ENCODE measurements around the gene NHSL2.
"Not testable (repeated sequence)": the region's sequence is repeated elsewhere in the genome, so short reads cannot be mapped to it uniquely, and the experiment has no call there.

Gene NHSL2

DNA sequence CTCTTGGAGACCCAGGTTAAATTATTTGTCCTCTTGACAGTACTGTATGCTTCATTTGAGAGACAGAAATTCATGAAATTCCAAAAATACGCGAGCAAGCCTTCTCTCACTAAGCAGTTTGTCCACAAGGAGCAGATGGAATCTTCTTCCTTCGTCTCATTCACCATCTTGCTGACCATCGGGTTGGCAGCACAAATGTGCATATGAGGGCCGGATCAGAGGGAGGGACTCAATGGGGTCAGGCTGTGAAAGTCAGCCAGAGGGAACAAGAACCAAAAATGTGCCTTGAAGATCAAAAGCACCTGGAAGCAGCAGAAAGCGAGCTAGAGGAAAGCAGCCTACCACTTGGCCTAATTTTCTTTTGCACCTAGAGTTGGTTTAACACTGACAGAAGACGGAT lies 16.4 kb downstream of the NHSL2 start:
- no peak for DNase-seq

DNA sequence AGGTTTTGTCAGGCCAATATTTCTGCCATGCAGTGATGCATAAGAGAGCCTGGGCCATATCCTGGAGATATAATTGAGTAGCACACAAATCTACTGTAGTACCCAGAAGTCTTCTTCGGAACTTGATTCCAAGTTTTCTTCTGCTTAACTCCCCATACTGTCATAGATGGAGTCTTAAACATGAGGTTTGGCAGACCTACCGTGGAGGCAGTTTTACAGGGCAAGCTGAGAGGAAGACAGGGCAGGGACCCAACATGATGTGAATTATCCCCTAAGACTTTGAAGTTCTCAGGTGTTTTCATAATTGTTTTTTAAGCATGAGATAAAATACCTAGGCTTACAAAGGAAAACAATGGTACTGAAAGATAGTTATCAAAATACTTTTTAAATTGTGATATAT lies 18.2 kb downstream of the NHSL2 start:
- no peak for DNase-seq

- DNase-seq = no peak
These were observed 19.7 kb downstream of the NHSL2 start for GRCh38 chrX:71930298-71930697.

- no peak for DNase-seq
These were observed 24.8 kb downstream of the NHSL2 start for GRCh38 chrX:71935476-71935875.

DNA sequence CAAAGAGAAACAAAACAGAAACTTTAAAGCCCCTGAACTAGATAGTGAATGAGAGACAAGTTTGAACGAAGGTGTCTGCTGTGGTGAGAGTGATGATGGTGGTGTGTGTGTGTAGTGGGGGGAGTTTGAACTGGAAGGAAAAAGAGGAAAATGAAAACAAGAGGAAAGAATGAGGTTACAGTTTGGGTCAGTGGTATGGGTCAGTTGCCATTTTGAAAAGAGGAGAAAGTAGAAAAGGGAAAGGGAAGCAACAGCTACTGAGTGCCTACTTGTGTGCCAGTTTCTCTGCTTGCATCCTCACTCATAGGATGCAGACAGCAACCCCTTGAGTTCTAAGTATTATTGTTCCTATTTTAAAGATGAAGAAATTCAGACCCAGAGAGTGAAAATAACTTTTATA lies 26.0 kb downstream of the NHSL2 start:
- DNase-seq = no peak

DNA sequence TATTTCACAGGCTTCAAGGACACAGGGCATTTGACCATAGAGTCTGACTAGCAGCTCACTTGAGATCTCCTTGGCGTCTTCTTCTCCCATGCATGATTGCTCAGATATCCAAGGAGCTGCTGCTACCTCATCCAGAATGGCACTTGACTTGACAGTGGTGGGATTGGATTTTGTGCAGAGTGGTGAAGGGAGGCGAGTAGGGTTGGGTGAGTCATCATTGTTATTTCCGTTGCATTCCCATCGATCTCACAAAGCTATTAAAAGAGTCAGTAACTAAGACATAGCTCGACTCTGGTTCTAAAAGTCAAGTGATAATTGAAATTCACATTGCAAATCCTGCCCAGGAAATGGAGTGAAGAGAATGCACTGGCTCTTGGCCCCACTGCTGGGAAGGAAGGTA lies 27.7 kb downstream of the NHSL2 start:
- DNase-seq = no peak

GRCh38 chrX:71941145-71941544 lies 30.5 kb downstream of the NHSL2 start:
- no peak for DNase-seq

GRCh38 chrX:71941776-71942175 lies 31.1 kb downstream of the NHSL2 start:
- DNase-seq = no peak

GRCh38 chrX:71944369-71944768 lies 33.7 kb downstream of the NHSL2 start:
- no peak for DNase-seq

- DNase-seq = no peak
These were observed 34.7 kb downstream of the NHSL2 start for GRCh38 chrX:71945237-71945805.

DNA sequence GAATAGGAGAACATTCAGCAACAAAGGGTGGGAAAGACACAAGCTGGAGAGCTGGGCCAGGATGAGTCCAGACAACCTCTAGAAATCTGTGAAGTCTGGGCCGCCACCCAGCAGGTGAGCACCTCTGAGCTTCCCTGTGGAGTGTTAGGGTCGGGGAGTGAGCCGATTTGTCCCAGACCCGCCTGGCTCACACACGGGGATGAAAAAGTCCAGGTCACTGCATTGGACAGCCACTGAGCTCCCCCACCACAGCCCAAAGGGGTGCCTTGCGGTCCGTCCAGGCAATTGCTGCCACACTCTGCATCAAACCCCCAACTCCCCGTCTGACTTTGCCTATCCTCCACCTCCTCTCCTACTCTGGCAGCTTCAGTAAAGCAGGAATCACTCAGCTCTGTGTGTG lies 38.7 kb downstream of the NHSL2 start:
- DNase-seq = no peak

GRCh38 chrX:71949844-71950445 lies 39.3 kb downstream of the NHSL2 start:
- DNase-seq = no peak

GRCh38 chrX:71953391-71953790 lies 42.7 kb downstream of the NHSL2 start:
- no peak for DNase-seq

DNA sequence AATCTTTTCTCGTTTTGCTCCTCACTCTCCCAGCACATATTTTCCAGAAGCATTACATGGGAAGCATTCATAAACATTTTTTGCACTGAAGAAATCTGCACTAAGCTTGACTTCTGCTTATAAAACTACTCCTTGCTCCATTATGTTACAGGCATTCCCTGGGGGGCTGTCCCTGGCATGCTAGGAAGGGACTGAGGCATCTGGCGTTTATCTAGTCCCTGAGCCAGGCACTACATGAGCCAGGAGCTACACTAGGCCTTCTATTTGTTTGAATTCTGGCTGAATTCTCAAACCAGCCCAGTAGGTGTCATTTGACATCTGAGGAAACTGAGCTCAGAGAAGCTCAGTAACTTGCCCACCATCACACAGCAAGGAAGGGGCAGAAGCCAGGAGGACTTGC lies 43.3 kb downstream of the NHSL2 start:
- no peak for DNase-seq

DNA sequence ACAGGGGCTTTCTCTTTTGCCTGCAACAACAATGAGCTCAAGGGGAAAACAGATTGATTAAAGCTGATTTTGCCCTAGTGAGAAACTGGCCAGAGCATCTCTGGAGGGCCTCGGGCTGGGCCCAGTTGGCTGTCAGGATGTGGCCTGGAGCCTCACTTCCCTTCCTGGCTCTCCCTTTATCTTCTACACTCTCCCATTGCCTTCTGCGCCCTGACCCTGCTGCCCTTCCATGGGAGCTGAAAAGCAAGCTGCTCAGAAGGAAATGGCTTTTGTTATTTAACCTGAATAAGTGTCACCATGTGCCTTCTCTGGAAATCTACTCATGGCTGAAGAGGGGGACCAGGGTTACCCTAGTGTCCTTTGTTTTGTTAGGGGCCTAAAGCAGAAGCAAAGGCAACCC lies 43.8 kb downstream of the NHSL2 start:
- DNase-seq = no peak

DNA sequence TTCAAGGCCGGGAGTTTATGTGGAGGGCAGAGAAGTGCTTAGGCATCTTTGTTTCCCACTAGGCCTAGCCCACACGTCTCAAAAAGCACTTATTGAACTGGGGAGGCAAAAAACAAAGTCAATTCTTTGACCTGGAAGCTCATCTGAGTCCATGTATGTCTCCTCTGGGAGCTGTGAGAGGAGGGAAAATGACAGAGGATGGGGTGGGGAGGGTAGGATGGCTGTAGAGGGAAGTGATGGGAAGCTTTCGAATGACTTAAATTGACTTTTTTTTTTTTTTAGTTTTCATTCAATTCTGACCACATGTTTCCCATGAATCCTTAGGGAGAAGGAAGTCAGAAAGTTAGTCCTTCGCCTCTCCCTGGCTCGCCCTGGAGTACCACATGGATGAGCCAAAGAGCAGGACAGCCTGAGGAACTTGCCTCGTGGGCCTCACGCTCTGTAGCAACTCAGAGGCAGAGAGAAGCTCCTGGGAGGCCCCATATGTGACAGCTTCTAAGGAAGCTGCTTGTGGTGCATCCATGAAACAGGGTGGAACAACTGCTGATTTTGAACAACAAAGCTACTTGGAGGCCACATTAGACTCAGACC lies 45.0 kb downstream of the NHSL2 start:
- no peak for DNase-seq

GRCh38 chrX:71958281-71958675 lies 47.6 kb downstream of the NHSL2 start:
- DNase-seq = no peak

- DNase-seq = not testable (repeated sequence)
These were observed 53.5 kb downstream of the NHSL2 start for GRCh38 chrX:71964184-71964583.

DNA sequence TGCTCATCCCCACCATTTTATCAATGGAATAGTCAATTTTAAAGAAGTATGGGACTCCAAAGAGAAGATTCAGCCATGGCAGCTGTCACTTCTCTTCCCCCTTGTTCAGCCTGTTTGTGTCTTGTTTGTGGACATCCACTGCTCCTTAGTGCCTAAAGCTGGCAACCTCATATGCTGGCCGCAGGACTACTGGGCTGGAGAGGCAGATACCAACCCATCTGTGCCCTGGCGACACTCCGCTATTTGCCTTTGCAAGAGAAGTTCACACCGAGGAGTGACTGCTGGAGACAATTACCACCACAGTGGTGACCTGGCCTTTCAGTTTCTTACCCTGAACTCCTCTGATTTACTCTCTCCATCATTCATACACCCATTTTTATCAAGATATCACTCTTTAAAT lies 64.3 kb downstream of the NHSL2 start:
- DNase-seq = no peak

- DNase-seq = no peak
These were observed 66.1 kb downstream of the NHSL2 start for GRCh38 chrX:71976753-71977152.

DNA sequence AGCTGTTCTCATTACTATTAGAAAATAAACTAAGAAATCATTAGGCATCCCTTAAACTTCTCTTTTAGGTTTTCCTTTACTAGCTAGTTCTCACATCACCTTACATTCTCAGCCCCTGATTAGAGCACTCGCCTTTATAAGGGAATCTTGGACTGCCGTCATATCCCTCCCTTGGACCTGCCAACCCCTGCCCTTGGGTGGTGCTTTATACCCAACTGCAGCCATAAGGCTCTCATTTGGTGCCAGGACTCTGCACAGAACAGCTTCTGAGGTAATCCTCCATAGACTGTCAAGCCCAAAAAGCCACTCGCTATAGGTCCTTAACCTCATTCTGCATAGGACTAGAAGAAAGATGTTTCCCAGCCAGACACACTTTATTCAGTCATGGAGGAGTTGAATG lies 67.5 kb downstream of the NHSL2 start:
- no peak for DNase-seq

GRCh38 chrX:71989768-71990426 lies 79.3 kb downstream of the NHSL2 start:
- no peak for DNase-seq

GRCh38 chrX:71990518-71990917 lies 79.9 kb downstream of the NHSL2 start:
- DNase-seq = no peak

GRCh38 chrX:71991164-71991563 lies 80.5 kb downstream of the NHSL2 start:
- DNase-seq = no peak

Data from bone marrow (tissue), 2 donors.